ENCODE results near the gene TOLLIP.

The TOLLIP gene

DNA sequence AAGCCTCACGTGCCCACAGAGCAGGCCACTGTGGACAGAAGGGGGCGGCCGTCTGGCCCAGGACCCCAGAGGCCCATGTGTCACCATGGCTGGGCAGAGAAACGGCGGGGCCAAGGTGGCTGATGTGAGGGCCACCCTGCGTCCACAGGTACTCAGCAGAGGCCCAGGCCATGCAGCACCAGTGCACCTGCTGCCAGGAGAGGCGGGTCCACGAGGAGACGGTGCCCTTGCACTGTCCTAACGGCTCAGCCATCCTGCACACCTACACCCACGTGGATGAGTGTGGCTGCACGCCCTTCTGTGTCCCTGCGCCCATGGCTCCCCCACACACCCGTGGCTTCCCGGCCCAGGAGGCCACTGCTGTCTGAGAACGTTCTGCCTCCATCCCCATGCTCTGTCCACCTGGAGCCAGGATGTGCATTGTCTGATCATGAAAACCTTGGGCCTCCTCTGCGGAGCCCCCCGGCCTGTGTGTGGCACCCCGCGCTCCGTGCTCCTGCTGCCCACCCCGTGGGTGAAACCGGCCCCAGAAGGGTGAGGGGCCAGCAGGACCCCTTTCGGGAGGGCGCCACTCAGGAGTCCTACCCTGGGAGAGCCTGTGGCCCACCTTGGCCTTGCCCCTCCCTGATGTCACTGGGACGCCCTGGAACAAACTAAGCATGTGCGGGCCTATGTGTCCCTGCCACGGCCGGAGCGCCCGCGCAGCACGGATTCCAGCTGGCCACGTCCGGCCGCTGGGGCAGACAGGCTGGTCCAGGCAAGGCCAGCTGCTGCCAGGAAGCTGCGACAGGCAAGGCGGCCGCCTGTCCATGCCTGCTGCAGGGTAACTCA lies 48.0 kb downstream of the TOLLIP start:
- no peak overlapping the region for H3K4me3 ChIP-seq (ENCODE audit: low read depth, low read length)
- peaks cover 4% of the 10 kb centered on the region for H3K4me1 ChIP-seq (ENCODE audit: control insufficient read depth, insufficient read depth, low read length)
- no peaks in the 10 kb centered on the region for H3K27me3 ChIP-seq (ENCODE audit: control insufficient read depth, insufficient read depth, low read length)
- H3K9ac ChIP-seq (ENCODE audit: low read depth, low read length) = no peak overlapping the region
- no peaks in the 10 kb centered on the region for H3K36me3 ChIP-seq (ENCODE audit: control insufficient read depth, insufficient read depth, low read length)
- H3K9me3 ChIP-seq (ENCODE audit: control insufficient read depth, insufficient read depth, low read length) = peaks cover 3% of the 10 kb centered on the region

DNA sequence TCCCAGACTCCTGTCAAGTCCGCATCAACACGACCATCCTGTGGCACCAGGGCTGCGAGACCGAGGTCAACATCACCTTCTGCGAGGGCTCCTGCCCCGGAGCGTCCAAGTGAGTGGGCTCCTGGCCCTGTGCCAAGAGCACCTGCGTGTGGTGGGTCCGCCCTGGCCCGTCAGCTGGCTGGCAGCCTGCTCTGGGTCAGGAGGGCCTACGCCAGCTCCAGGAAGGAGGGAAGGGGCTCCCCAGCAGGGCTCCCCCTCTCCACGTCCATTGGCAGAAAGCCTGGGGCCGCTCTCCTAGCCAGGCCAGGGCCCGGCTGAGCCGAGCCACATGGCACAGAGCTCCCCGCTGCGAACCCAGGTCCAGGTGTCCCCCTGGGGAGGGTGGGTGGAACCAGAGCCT lies 48.8 kb downstream of the TOLLIP start:
- peaks cover 4% of the 10 kb centered on the region for H3K4me1 ChIP-seq (ENCODE audit: control insufficient read depth, insufficient read depth, low read length)
- peaks cover under 1% of the 10 kb centered on the region for H3K9me3 ChIP-seq (ENCODE audit: control insufficient read depth, insufficient read depth, low read length)
- no peaks in the 10 kb centered on the region for H3K36me3 ChIP-seq (ENCODE audit: control insufficient read depth, insufficient read depth, low read length)
- H3K27me3 ChIP-seq (ENCODE audit: control insufficient read depth, insufficient read depth, low read length) = no peaks in the 10 kb centered on the region
- H3K9ac ChIP-seq (ENCODE audit: low read depth, low read length) = no peak overlapping the region
- no peak overlapping the region for H3K4me3 ChIP-seq (ENCODE audit: low read depth, low read length)

DNA sequence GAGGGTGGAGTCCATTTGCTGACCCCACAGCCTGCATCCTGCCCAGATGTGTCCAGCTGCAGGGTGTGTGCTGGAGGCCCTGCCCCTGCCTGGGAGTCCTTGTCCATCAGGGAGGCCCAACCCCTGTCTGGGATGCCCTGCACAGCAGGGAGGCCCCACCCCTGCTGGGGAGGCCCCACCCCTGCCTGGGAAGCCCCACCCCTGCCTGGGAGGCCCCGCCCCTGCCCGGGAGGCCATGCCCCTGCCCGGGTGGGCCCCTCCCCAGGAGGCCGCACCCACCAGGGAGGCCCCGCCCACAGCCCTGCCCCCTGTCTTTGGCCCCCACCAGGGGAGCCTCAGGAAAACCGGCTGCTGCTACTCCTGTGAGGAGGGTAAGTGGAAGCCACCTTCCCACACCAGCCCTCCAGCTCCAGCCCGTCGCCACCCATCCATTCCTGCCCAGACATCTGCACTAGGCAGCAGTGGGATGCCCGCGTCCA lies 49.4 kb downstream of the TOLLIP start:
- H3K4me1 ChIP-seq (ENCODE audit: control insufficient read depth, insufficient read depth, low read length) = peaks cover 4% of the 10 kb centered on the region

DNA sequence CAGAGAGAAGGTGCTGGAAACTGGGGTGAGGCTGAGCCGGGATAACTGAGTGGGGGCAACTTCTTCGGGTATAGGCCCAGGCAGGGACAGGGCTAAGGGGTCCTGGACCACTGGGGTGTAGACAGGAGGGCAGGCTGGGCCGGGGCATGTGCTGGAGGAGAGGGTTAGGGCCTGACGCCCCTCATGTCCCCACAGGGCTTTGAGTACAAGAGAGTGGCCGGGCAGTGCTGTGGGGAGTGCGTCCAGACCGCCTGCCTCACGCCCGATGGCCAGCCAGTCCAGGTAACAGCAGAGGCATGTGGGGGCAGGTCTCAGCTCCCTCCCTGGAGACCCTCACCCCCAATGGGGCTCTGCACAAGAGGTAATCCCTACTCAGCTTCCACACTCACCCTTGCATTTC lies 49.9 kb downstream of the TOLLIP start:
- Histone ChIP-seq H3K4me1 (ENCODE audit: control insufficient read depth, insufficient read depth, low read length) (peaks cover 4% of the 10 kb centered on the region), H3K4me3 (ENCODE audit: low read depth, low read length) (no peak overlapping the region), H3K36me3 (ENCODE audit: control insufficient read depth, insufficient read depth, low read length) (no peaks in the 10 kb centered on the region)

More for the DNA sequence above, 49.4 kb downstream of the TOLLIP start:
- no peaks in the 10 kb centered on the region for H3K9me3 ChIP-seq (ENCODE audit: control insufficient read depth, insufficient read depth, low read length)
- no peaks in the 10 kb centered on the region for H3K27me3 ChIP-seq (ENCODE audit: control insufficient read depth, insufficient read depth, low read length)
- no peaks in the 10 kb centered on the region for H3K36me3 ChIP-seq (ENCODE audit: control insufficient read depth, insufficient read depth, low read length)
- no peak overlapping the region for H3K9ac ChIP-seq (ENCODE audit: low read depth, low read length)
- H3K4me3 ChIP-seq (ENCODE audit: low read depth, low read length) = no peak overlapping the region

DNA sequence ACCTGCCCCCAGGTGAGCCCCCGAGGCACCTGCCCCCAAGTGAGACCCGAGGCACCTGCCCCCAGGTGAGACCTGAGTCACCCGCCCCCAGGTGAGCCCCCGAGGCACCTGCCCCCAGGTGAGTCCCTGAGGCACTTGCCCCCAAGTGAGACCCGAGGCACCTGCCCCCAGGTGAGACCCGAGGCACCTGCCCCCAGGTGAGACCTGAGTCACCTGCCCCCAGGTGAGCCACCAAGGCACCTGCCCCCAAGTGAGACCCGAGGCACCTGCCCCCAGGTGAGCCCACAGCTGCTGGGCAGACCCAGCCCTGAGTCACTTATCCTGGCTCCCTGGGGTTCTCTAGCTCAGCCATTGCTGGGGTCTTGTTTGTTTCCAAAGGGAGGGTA lies 50.4 kb downstream of the TOLLIP start:
- H3K36me3 ChIP-seq (ENCODE audit: control insufficient read depth, insufficient read depth, low read length) = no peaks in the 10 kb centered on the region
- no peak overlapping the region for H3K9ac ChIP-seq (ENCODE audit: low read depth, low read length)
- peaks cover 4% of the 10 kb centered on the region for H3K4me1 ChIP-seq (ENCODE audit: control insufficient read depth, insufficient read depth, low read length)
- no peaks in the 10 kb centered on the region for H3K9me3 ChIP-seq (ENCODE audit: control insufficient read depth, insufficient read depth, low read length)
- no peak overlapping the region for H3K4me3 ChIP-seq (ENCODE audit: low read depth, low read length)
- no peaks in the 10 kb centered on the region for H3K27me3 ChIP-seq (ENCODE audit: control insufficient read depth, insufficient read depth, low read length)

More for the DNA sequence above, 49.9 kb downstream of the TOLLIP start:
- Histone ChIP-seq H3K9ac (ENCODE audit: low read depth, low read length) (no peak overlapping the region), H3K9me3 (ENCODE audit: control insufficient read depth, insufficient read depth, low read length) (no peaks in the 10 kb centered on the region), H3K27me3 (ENCODE audit: control insufficient read depth, insufficient read depth, low read length) (no peaks in the 10 kb centered on the region)

DNA sequence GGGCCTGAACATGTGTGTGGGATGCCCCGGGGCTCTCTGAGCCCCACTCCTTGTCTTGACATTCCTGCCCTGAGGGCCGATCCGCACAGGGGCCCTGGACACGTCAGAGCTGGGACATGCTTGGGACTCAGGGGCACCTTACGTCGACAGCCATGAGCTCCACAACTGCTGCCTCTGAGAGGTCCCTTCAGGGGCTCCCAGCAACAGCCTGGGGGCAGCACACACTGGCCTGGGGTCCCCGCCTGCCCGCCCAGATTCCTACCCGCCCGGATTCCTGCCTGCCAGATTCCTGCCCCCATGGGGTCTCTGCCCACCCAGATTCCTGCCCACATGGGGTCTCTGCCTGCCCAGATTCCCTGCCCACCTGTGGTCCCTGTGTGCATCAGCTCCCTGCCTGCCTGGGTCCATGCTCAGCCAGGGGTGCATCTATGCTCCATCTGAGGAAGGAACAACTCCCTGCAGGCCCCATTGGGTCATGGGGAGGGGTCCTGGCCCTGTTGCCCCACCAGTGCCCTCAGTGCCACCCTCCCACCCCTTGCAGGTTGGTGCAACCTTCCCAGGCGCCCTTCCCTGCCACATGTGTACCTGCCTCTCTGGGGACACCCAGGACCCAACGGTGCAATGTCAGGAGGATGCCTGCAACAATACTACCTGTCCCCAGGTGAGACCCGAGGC lies 50.9 kb downstream of the TOLLIP start:
- H3K36me3 ChIP-seq (ENCODE audit: control insufficient read depth, insufficient read depth, low read length) = no peaks in the 10 kb centered on the region
- H3K9ac ChIP-seq (ENCODE audit: low read depth, low read length) = no peak overlapping the region
- no peaks in the 10 kb centered on the region for H3K27me3 ChIP-seq (ENCODE audit: control insufficient read depth, insufficient read depth, low read length)
- H3K4me3 ChIP-seq (ENCODE audit: low read depth, low read length) = no peak overlapping the region
- no peaks in the 10 kb centered on the region for H3K9me3 ChIP-seq (ENCODE audit: control insufficient read depth, insufficient read depth, low read length)
- H3K4me1 ChIP-seq (ENCODE audit: control insufficient read depth, insufficient read depth, low read length) = peaks cover 4% of the 10 kb centered on the region

DNA sequence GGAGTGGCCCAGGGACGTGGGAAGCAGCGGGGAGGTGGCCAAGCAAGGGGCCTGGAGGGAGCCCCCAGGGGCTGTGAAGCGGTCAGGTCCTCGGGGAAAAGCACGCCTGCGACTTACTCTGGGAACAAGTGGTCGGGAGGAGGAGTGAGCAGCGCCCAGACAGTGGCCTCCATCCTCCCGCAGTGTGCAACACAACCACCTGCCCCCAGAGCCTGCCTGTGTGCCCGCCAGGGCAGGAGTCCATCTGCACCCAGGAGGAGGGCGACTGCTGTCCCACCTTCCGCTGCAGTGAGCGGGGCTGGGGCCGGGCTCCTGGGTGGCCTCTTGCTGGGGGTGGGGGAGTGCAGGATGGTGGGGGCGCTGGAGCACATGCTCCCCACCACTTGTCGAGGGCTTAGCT lies 51.5 kb downstream of the TOLLIP start:
- peaks cover 4% of the 10 kb centered on the region for H3K4me1 ChIP-seq (ENCODE audit: control insufficient read depth, insufficient read depth, low read length)
- H3K4me3 ChIP-seq (ENCODE audit: low read depth, low read length) = no peak overlapping the region
- H3K36me3 ChIP-seq (ENCODE audit: control insufficient read depth, insufficient read depth, low read length) = no peaks in the 10 kb centered on the region
- H3K9ac ChIP-seq (ENCODE audit: low read depth, low read length) = no peak overlapping the region
- no peaks in the 10 kb centered on the region for H3K27me3 ChIP-seq (ENCODE audit: control insufficient read depth, insufficient read depth, low read length)
- no peaks in the 10 kb centered on the region for H3K9me3 ChIP-seq (ENCODE audit: control insufficient read depth, insufficient read depth, low read length)

DNA sequence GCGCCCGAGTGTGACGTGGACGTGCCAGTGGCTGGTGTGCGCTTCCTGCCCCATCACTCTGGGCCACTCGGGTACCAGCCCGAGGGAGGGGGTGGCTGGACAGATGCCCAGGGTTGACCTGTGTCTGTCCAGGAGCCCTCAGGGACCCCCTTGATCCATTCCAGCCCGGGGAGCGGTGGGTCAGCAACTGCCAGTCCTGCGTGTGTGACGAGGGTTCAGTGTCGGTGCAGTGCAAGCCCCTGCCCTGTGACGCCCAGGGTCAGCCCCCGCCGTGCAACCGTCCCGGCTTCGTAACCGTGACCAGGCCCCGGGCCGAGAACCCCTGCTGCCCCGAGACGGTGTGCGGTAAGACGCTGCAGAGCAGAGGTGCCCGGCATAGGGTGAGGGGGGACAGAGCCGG lies 52.1 kb downstream of the TOLLIP start:
- Histone ChIP-seq H3K27me3 (ENCODE audit: control insufficient read depth, insufficient read depth, low read length) (no peaks in the 10 kb centered on the region), H3K9ac (ENCODE audit: low read depth, low read length) (no peak overlapping the region), H3K4me1 (ENCODE audit: control insufficient read depth, insufficient read depth, low read length) (peaks cover 4% of the 10 kb centered on the region), H3K4me3 (ENCODE audit: low read depth, low read length) (no peak overlapping the region), H3K36me3 (ENCODE audit: control insufficient read depth, insufficient read depth, low read length) (no peaks in the 10 kb centered on the region), H3K9me3 (ENCODE audit: control insufficient read depth, insufficient read depth, low read length) (no peaks in the 10 kb centered on the region)

DNA sequence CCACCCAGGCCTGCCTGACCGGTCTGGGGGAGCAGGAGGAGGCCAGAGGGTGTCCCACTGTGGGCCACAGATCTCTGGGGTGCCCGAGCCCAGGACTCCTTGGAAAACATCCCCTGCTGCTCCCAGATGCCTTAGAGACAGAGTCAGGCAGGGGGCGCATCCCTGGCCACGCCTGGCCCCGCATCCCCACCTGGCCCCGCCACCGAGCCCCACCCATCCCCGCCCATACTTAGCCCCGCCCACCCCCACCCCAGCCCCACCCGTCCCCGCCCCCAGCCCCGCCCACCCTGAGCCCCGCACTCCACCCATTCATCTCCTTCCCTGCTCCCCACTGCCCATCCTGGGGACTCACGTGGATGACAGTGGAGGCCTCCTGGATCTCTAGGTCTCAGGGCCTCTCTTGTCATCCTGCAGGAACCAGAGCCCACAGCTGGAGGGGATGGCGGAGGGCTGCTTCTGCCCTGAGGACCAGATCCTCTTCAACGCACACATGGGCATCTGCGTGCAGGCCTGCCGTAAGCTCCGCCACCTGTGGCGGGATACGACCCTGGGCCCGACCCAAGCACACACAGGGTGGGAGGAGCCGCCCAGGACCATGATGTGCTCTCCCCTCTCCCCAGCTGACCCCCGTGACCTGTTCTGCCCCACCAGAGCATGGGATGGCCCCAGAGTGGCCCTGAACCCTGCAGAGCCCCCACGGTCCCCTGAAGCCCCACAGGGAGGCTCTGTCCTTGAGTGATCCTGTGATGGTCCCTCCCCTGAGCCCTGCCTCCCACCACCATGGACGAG lies 53.0 kb downstream of the TOLLIP start:
- no peak overlapping the region for H3K9ac ChIP-seq (ENCODE audit: low read depth, low read length)
- H3K4me3 ChIP-seq (ENCODE audit: low read depth, low read length) = no peak overlapping the region
- H3K4me1 ChIP-seq (ENCODE audit: control insufficient read depth, insufficient read depth, low read length) = peaks cover 2% of the 10 kb centered on the region
- H3K27me3 ChIP-seq (ENCODE audit: control insufficient read depth, insufficient read depth, low read length) = no peaks in the 10 kb centered on the region
- H3K9me3 ChIP-seq (ENCODE audit: control insufficient read depth, insufficient read depth, low read length) = no peaks in the 10 kb centered on the region
- no peaks in the 10 kb centered on the region for H3K36me3 ChIP-seq (ENCODE audit: control insufficient read depth, insufficient read depth, low read length)

DNA sequence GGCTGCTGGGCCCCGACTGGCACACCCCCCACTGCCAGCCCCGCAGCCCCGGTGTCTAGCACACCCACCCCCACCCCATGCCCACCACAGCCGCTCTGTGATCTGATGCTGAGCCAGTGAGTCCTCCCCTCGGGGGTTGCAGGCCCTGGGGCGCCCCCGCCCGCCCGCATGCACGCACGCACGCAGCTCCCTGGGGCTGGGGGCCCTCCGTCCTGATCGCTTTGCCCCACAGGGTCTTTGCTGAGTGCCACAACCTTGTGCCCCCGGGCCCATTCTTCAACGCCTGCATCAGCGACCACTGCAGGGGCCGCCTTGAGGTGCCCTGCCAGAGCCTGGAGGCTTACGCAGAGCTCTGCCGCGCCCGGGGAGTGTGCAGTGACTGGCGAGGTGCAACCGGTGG lies 54.3 kb downstream of the TOLLIP start:
- Histone ChIP-seq H3K4me1 (ENCODE audit: control insufficient read depth, insufficient read depth, low read length) (peaks cover 2% of the 10 kb centered on the region), H3K27me3 (ENCODE audit: control insufficient read depth, insufficient read depth, low read length) (no peaks in the 10 kb centered on the region), H3K9ac (ENCODE audit: low read depth, low read length) (no peak overlapping the region), H3K9me3 (ENCODE audit: control insufficient read depth, insufficient read depth, low read length) (no peaks in the 10 kb centered on the region), H3K36me3 (ENCODE audit: control insufficient read depth, insufficient read depth, low read length) (no peaks in the 10 kb centered on the region), H3K4me3 (ENCODE audit: low read depth, low read length) (no peak overlapping the region)

DNA sequence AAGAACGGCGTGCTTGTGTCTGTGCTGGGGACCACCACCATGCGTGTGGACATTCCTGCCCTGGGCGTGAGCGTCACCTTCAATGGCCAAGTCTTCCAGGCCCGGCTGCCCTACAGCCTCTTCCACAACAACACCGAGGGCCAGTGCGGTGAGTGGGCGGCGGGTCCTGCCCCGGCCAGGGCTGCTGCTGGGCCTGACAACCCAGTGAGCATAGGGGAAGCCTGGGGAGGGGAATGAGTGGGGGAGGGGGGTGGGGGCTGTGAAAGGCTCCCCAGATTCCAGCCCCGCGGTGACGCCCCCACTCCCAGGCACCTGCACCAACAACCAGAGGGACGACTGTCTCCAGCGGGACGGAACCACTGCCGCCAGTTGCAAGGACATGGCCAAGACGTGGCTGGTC lies 54.7 kb downstream of the TOLLIP start:
- H3K9me3 ChIP-seq (ENCODE audit: control insufficient read depth, insufficient read depth, low read length) = no peaks in the 10 kb centered on the region
- H3K27me3 ChIP-seq (ENCODE audit: control insufficient read depth, insufficient read depth, low read length) = no peaks in the 10 kb centered on the region
- no peak overlapping the region for H3K4me3 ChIP-seq (ENCODE audit: low read depth, low read length)
- H3K4me1 ChIP-seq (ENCODE audit: control insufficient read depth, insufficient read depth, low read length) = peaks cover under 1% of the 10 kb centered on the region
- no peak overlapping the region for H3K9ac ChIP-seq (ENCODE audit: low read depth, low read length)
- H3K36me3 ChIP-seq (ENCODE audit: control insufficient read depth, insufficient read depth, low read length) = no peaks in the 10 kb centered on the region

All from iPS-15b (cell line).